Measurements from ENCODE around the gene TSPAN18.

TSPAN18 gene

DNA sequence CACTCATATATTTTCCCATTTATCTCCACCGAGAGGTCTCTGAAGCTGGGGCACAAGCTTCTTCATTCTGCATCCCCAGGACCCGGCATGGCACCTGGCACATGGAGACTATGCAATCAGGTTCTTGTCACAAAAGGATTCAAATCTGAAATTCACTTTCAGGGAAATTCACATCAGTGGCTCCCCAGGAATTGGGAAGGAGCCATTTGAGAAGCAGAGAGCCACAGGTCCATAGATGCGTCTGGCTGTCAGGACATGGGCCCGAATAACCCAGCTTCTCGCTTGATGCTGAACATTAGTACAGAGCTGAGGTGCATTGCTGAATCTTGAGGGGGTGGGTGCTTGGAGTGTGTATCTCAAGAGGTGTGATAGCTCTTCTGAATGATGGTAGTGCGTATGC lies 82.5 kb downstream of the TSPAN18 start:
- Histone ChIP-seq H2AFZ (ENCODE audit: low read length) (no peak overlapping the region), H3K9me3 (replicated peaks; ENCODE audit: insufficient read depth, low read length) (no peaks in the 10 kb centered on the region), H3K27ac (ENCODE audit: low read length) (no peak overlapping the region), H3K27me3 (replicated peaks; ENCODE audit: insufficient read depth, low read length) (no peaks in the 10 kb centered on the region), H3K79me2 (ENCODE audit: low read length) (no peaks in the 10 kb centered on the region), H3K4me3 (ENCODE audit: low read length) (no peak overlapping the region), H3F3A (ENCODE audit: insufficient read depth, low read length) (no peaks in the 10 kb centered on the region), H3K9ac (ENCODE audit: low read length) (no peak overlapping the region), H3K4me1 (ENCODE audit: low read length) (no peaks in the 10 kb centered on the region), H4K20me1 (ENCODE audit: insufficient read depth, low read length) (no peaks in the 10 kb centered on the region), H3K36me3 (replicated peaks; ENCODE audit: insufficient read depth, low read length) (no peaks in the 10 kb centered on the region), H3K9me2 (replicated peaks; ENCODE audit: insufficient read depth, low read length) (no peaks in the 10 kb centered on the region), H3K4me2 (ENCODE audit: low read depth, low read length) (no peak overlapping the region)
- TF ChIP-seq EZH2 (optimal IDR thresholded peaks at IDR 0.05; ENCODE audit: low read depth, low read length) (no peak), EZH2phosphoT487 (IDR thresholded peaks at IDR 0.05; ENCODE audit: low read length) (no peak)
- TF ChIP-seq, protein P1, sequence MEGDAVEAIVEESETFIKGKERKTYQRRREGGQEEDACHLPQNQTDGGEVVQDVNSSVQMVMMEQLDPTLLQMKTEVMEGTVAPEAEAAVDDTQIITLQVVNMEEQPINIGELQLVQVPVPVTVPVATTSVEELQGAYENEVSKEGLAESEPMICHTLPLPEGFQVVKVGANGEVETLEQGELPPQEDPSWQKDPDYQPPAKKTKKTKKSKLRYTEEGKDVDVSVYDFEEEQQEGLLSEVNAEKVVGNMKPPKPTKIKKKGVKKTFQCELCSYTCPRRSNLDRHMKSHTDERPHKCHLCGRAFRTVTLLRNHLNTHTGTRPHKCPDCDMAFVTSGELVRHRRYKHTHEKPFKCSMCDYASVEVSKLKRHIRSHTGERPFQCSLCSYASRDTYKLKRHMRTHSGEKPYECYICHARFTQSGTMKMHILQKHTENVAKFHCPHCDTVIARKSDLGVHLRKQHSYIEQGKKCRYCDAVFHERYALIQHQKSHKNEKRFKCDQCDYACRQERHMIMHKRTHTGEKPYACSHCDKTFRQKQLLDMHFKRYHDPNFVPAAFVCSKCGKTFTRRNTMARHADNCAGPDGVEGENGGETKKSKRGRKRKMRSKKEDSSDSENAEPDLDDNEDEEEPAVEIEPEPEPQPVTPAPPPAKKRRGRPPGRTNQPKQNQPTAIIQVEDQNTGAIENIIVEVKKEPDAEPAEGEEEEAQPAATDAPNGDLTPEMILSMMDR (IDR thresholded peaks at IDR 0.05; ENCODE audit: low read length), result no peak
- no peak for DNase-seq

DNA sequence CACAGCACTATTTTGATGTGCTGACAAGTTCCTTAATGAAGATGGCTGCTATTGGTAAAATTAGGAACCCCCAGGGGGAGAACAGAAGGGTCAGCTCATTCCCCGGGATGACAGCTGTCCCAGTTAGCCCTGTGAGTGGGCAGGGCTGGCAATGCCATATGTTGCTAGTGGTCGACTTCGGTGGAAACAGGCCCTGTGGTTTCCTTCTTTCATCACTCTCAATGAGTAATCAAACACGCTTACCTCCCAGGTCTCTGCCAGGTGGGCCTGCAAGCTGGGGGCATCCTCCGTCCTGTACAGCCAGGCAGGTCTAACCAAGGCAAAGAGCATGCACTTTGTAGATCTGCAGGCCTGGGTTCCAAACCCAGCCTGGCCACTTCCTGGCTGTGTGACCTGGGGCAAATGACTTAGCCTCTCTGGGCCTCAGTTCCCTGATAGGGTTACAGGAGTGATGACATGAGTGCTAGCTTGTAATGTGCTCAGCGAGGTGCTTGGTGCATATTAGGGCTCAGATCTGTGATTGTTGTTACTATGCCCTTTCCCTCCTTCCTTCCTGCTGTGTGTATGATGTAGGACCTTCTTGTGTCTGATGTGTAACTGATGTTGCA lies 85.2 kb downstream of the TSPAN18 start:
- Histone ChIP-seq H3K4me2 (ENCODE audit: low read depth, low read length) (no peak overlapping the region), H3K9me3 (replicated peaks; ENCODE audit: insufficient read depth, low read length) (no peaks in the 10 kb centered on the region), H3K4me1 (ENCODE audit: low read length) (no peaks in the 10 kb centered on the region), H3K27me3 (replicated peaks; ENCODE audit: insufficient read depth, low read length) (no peaks in the 10 kb centered on the region), H3K9me2 (replicated peaks; ENCODE audit: insufficient read depth, low read length) (no peaks in the 10 kb centered on the region), H4K20me1 (ENCODE audit: insufficient read depth, low read length) (no peaks in the 10 kb centered on the region), H3F3A (ENCODE audit: insufficient read depth, low read length) (no peaks in the 10 kb centered on the region), H3K9ac (ENCODE audit: low read length) (no peak overlapping the region), H3K36me3 (replicated peaks; ENCODE audit: insufficient read depth, low read length) (no peaks in the 10 kb centered on the region), H2AFZ (ENCODE audit: low read length) (no peak overlapping the region), H3K79me2 (ENCODE audit: low read length) (no peaks in the 10 kb centered on the region), H3K27ac (ENCODE audit: low read length) (no peak overlapping the region), H3K4me3 (ENCODE audit: low read length) (no peak overlapping the region)
- DNase-seq, result no peak
- no peak for TF ChIP-seq EZH2 (optimal IDR thresholded peaks at IDR 0.05; ENCODE audit: low read depth, low read length)

DNA sequence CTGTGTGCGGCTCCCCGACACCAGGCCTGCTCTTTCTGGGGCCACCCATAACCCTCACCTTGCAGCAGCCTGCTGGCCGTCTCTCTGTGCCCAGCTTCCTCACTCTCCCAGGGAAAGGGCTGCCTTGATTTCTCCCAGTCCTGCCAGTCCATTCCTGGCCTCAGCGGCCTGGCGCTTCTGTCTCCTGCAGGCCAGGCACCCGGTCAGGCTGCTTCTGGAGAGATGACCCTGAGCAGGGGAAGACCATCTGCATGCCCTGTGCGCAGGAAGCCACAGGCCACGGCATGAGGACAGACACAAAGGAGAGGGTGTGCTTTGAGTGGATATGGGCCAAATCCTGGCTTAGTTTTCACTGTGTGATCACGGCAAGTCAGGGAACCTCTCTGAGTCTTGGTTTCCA lies 86.2 kb downstream of the TSPAN18 start:
- Histone ChIP-seq H3K79me2 (ENCODE audit: low read length) (no peaks in the 10 kb centered on the region), H3K4me2 (ENCODE audit: low read depth, low read length) (no peak overlapping the region), H3K4me3 (ENCODE audit: low read length) (no peak overlapping the region), H3K4me1 (ENCODE audit: low read length) (no peaks in the 10 kb centered on the region), H4K20me1 (ENCODE audit: insufficient read depth, low read length) (no peaks in the 10 kb centered on the region), H3K36me3 (replicated peaks; ENCODE audit: insufficient read depth, low read length) (no peaks in the 10 kb centered on the region), H3K9ac (ENCODE audit: low read length) (no peak overlapping the region), H3F3A (ENCODE audit: insufficient read depth, low read length) (no peaks in the 10 kb centered on the region), H3K27me3 (replicated peaks; ENCODE audit: insufficient read depth, low read length) (no peaks in the 10 kb centered on the region), H3K9me2 (replicated peaks; ENCODE audit: insufficient read depth, low read length) (no peaks in the 10 kb centered on the region), H2AFZ (ENCODE audit: low read length) (no peak overlapping the region), H3K9me3 (replicated peaks; ENCODE audit: insufficient read depth, low read length) (no peaks in the 10 kb centered on the region), H3K27ac (ENCODE audit: low read length) (no peak overlapping the region)
- no peak for DNase-seq
- no peak for TF ChIP-seq EZH2phosphoT487 (IDR thresholded peaks at IDR 0.05; ENCODE audit: low read length)

DNA sequence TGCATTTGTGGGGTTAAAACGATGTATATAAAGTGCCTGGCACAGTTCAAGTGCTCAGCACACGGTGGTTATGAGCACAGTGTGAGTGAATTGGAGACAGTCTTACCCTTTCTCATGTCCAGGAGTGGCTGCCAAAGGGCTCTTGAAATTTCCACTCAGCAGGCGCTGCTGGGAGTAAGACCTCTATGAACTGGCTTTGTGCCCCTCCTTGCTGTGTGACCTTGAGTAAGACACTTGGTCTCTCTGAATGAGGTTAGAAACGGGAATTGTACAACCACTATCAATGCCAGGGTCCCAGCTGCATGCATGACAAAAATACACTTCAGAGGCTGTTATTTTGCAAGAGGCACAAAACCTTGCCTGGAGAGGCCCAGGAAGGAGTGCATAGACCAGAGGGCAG lies 86.6 kb downstream of the TSPAN18 start:
- no peak overlapping the region for H2AFZ ChIP-seq (ENCODE audit: low read length)
- H3K4me1 ChIP-seq (ENCODE audit: low read length), result no peaks in the 10 kb centered on the region
- H3K9me2 ChIP-seq (replicated peaks; ENCODE audit: insufficient read depth, low read length), result no peaks in the 10 kb centered on the region
- TF ChIP-seq EZH2phosphoT487 (IDR thresholded peaks at IDR 0.05; ENCODE audit: low read length), result no peak
- TF ChIP-seq, protein P1 (IDR thresholded peaks at IDR 0.05; ENCODE audit: low read length), result no peak
- no peak for TF ChIP-seq EZH2 (optimal IDR thresholded peaks at IDR 0.05; ENCODE audit: low read depth, low read length)
- no peaks in the 10 kb centered on the region for H3K9me3 ChIP-seq (replicated peaks; ENCODE audit: insufficient read depth, low read length)
- H3K9ac ChIP-seq (ENCODE audit: low read length), result no peak overlapping the region
- no peak overlapping the region for H3K4me2 ChIP-seq (ENCODE audit: low read depth, low read length)
- H3K79me2 ChIP-seq (ENCODE audit: low read length), result no peaks in the 10 kb centered on the region
- H3K27ac ChIP-seq (ENCODE audit: low read length), result no peak overlapping the region
- no peaks in the 10 kb centered on the region for H4K20me1 ChIP-seq (ENCODE audit: insufficient read depth, low read length)
- H3K27me3 ChIP-seq (replicated peaks; ENCODE audit: insufficient read depth, low read length), result no peaks in the 10 kb centered on the region
- no peak overlapping the region for H3K4me3 ChIP-seq (ENCODE audit: low read length)
- no peaks in the 10 kb centered on the region for H3K36me3 ChIP-seq (replicated peaks; ENCODE audit: insufficient read depth, low read length)
- DNase-seq, result no peak
- no peaks in the 10 kb centered on the region for H3F3A ChIP-seq (ENCODE audit: insufficient read depth, low read length)
